H1 (cell line): ENCODE data around the gene KRT80. TPM values are rescaled to one million over a fixed set of nuclear protein-coding genes. Genes with fewer than 3 reads are reported as not detected.
A peak's percentile ranks its signal among the peaks of the same experiment; 100 is the strongest.

ENCODE experiments used
- CTCF ChIA-PET: fragments of 300-600 bp; sonication (Branson Sonifier 250); formaldehyde crosslinking; loops from one replicate; lab custom pipeline; 2021; ENCODE audit not compliant: partially characterized antibody; lab: Charles Lee
- POLR2A ChIA-PET: fragments of 300-600 bp; sonication (Branson Sonifier 250); formaldehyde crosslinking; loops from one replicate; lab custom pipeline; 2021; ENCODE audit warnings: inconsistent platforms; ENCODE audit not compliant: partially characterized antibody; lab: Charles Lee
- DNase-seq, 2 experiments: peaks; one replicate each; pipeline versions ENCODE4 v3.0.0 to v3.0.0-alpha.2; 2010 to 2022; ENCODE audit warnings: low spot score in 2 of 2, low read depth in 1 of 2, mixed read lengths in 1 of 2
- FAIRE-seq: peaks from 2 replicates; lab custom pipeline; 2011; peaks lifted over from hg19 to GRCh38; lab: Jason Lieb, UNC
- H2AFZ ChIP-seq: 2 replicates; pipeline ENCODE4 v1.8.1; 2012; ENCODE audit warnings: low read length, inconsistent platforms
- H2AK5ac ChIP-seq: 2 replicates; pipeline ENCODE4 v1.6.1; 2013; ENCODE audit warnings: low read depth, low read length
- H2BK120ac ChIP-seq: replicated peaks from 2 replicates; pipeline ENCODE3; 2013; ENCODE audit warnings: low read depth, low read length, inconsistent platforms
- H2BK12ac ChIP-seq: 2 replicates; pipeline ENCODE4 v1.6.1; 2013; ENCODE audit warnings: low read depth, low read length
- H2BK15ac ChIP-seq: 2 replicates; pipeline ENCODE4 v1.6.1; 2013; ENCODE audit warnings: low read length
- H2BK20ac ChIP-seq: 2 replicates; pipeline ENCODE4 v1.6.1; 2013; ENCODE audit warnings: low read length
- H2BK5ac ChIP-seq: 2 replicates; pipeline ENCODE4 v1.6.1; 2013; ENCODE audit warnings: low read depth, low read length
- H3K14ac ChIP-seq: 2 replicates; pipeline ENCODE4 v1.6.1; 2013; ENCODE audit warnings: inconsistent platforms; ENCODE audit not compliant: insufficient read length
- H3K18ac ChIP-seq: 2 replicates; pipeline ENCODE4 v1.6.1; 2013; ENCODE audit warnings: low read length; ENCODE audit errors: extremely low read depth
- H3K23ac ChIP-seq: 2 replicates; pipeline ENCODE4 v1.6.1; 2013; ENCODE audit warnings: inconsistent platforms; ENCODE audit not compliant: insufficient read length
- H3K23me2 ChIP-seq: 2 replicates; pipeline ENCODE4 v1.6.1; 2013; ENCODE audit warnings: low read depth, low read length
- H3K27ac ChIP-seq: 2 replicates; pipeline ENCODE4 v1.6.1; 2011; ENCODE audit warnings: low read depth, low read length, inconsistent platforms
- H3K27me3 ChIP-seq, 4 experiments: replicated peaks in 1 of 4; 1 replicate in 1 of 4; 2 replicates in 3 of 4; pipeline versions ENCODE4 v1.6.1 to v1.8.1; 2011 to 2013; ENCODE audit warnings: low read length in 3 of 4, mild to moderate bottlenecking in 3 of 4, inconsistent platforms in 2 of 4, mixed read lengths in 2 of 4, moderate library complexity in 1 of 4; ENCODE audit not compliant: control insufficient read depth in 3 of 4, insufficient read depth in 3 of 4; ENCODE audit errors: extremely low read depth in 1 of 4
- H3K36me3 ChIP-seq, 4 experiments: 2 replicates each; pipeline versions ENCODE4 v1.6.1 to v1.8.1; 2011 to 2013; ENCODE audit warnings: mild to moderate bottlenecking in 4 of 4, low read length in 3 of 4, moderate library complexity in 2 of 4, control low read depth in 1 of 4, inconsistent platforms in 1 of 4; ENCODE audit not compliant: insufficient read depth in 4 of 4, control insufficient read depth in 2 of 4
- H3K4ac ChIP-seq: replicated peaks from 2 replicates; pipeline ENCODE3; 2013; ENCODE audit warnings: low read length, low read depth, mixed read lengths, inconsistent platforms; ENCODE audit not compliant: insufficient read length
- H3K4me1 ChIP-seq, 4 experiments: replicated peaks in 1 of 4; 1 replicate in 1 of 4; 2 replicates in 3 of 4; pipeline versions ENCODE4 v1.6.1 to v1.8.1; 2011 to 2013; ENCODE audit warnings: low read length in 3 of 4, inconsistent platforms in 2 of 4, mixed read lengths in 1 of 4; ENCODE audit not compliant: insufficient read depth in 4 of 4, control insufficient read depth in 3 of 4
- H3K4me2 ChIP-seq, 2 experiments: 2 replicates each; pipeline versions ENCODE4 v1.6.1 to v1.8.1; 2011 to 2013; ENCODE audit warnings: low read depth in 2 of 2, low read length in 2 of 2, control low read depth in 1 of 2, inconsistent platforms in 1 of 2, mild to moderate bottlenecking in 1 of 2; ENCODE audit not compliant: insufficient read depth in 1 of 2
- H3K4me3 ChIP-seq, 4 experiments: fragments of 200-600, 300-600 bp in 1 of 4; sonication (generic), shearing (Covaris generic), sonication (Bioruptor Twin) in 1 of 4; 2 replicates each; pipeline versions ENCODE4 v1.5.1 to v1.8.1; 2011 to 2016; ENCODE audit warnings: low read length in 4 of 4, low read depth in 3 of 4, control low read depth in 2 of 4, inconsistent platforms in 2 of 4, mild to moderate bottlenecking in 2 of 4, mixed read lengths in 1 of 4, moderate library complexity in 1 of 4; ENCODE audit not compliant: insufficient read depth in 2 of 4; ENCODE audit errors: extremely low read depth in 1 of 4
- H3K56ac ChIP-seq: replicated peaks from 2 replicates; pipeline ENCODE3; 2013; ENCODE audit warnings: low read depth, mild to moderate bottlenecking, mixed read lengths, low read length, inconsistent platforms; ENCODE audit not compliant: insufficient read length
- H3K79me1 ChIP-seq: 2 replicates; pipeline ENCODE4 v1.6.1; 2013; ENCODE audit warnings: low read depth, low read length, control low read depth
- H3K79me2 ChIP-seq, 2 experiments: 2 replicates each; pipeline versions ENCODE4 v1.6.1 to v1.8.1; 2012 to 2013; ENCODE audit warnings: low read length in 2 of 2, mild to moderate bottlenecking in 2 of 2, inconsistent platforms in 1 of 2; ENCODE audit not compliant: insufficient read depth in 2 of 2, control insufficient read depth in 1 of 2
- H3K9ac ChIP-seq, 4 experiments: replicated peaks in 1 of 4; 1 replicate in 1 of 4; 2 replicates in 3 of 4; pipeline versions ENCODE4 v1.6.1 to v1.8.1; 2011 to 2013; ENCODE audit warnings: low read depth in 3 of 4, low read length in 3 of 4, control low read depth in 2 of 4, mild to moderate bottlenecking in 2 of 4, moderate library complexity in 2 of 4, inconsistent platforms in 1 of 4; ENCODE audit errors: extremely low read depth in 1 of 4
- H3K9me3 ChIP-seq, 2 experiments: 2 replicates each; pipeline versions ENCODE4 v1.6.1 to v1.8.1; 2012 to 2013; ENCODE audit warnings: mild to moderate bottlenecking in 2 of 2, moderate library complexity in 2 of 2, control low read depth in 1 of 2, inconsistent platforms in 1 of 2, low read depth in 1 of 2, low read length in 1 of 2, mixed read lengths in 1 of 2; ENCODE audit not compliant: insufficient read depth in 2 of 2
- H4K20me1 ChIP-seq, 2 experiments: replicated peaks in 1 of 2; 2 replicates each; pipeline versions ENCODE3 to v1.8.1; 2011 to 2013; ENCODE audit warnings: inconsistent platforms in 2 of 2, low read length in 2 of 2, mild to moderate bottlenecking in 1 of 2; ENCODE audit not compliant: insufficient read depth in 2 of 2, control insufficient read depth in 1 of 2
- H4K5ac ChIP-seq: 2 replicates; pipeline ENCODE4 v1.6.1; 2013; ENCODE audit warnings: low read length, low read depth, mixed read lengths, inconsistent platforms; ENCODE audit not compliant: insufficient read length
- H4K8ac ChIP-seq: 2 replicates; pipeline ENCODE4 v1.8.0; 2013; ENCODE audit warnings: mild to moderate bottlenecking, moderate library complexity, low read length, inconsistent platforms; ENCODE audit not compliant: insufficient read depth; ENCODE audit errors: extremely low read depth
- H4K91ac ChIP-seq: replicated peaks from 2 replicates; pipeline ENCODE3; 2013; ENCODE audit warnings: low read length, mixed read lengths, inconsistent platforms; ENCODE audit not compliant: insufficient read length
- CTCF ChIP-seq, 3 experiments: IDR thresholded peaks; 1 replicate in 2 of 3; 2 replicates in 1 of 3; pipeline versions ENCODE4 v1.5.1 to v1.6.1; 2011; ENCODE audit warnings: low read length in 3 of 3, mild to moderate bottlenecking in 3 of 3, inconsistent platforms in 2 of 3, low read depth in 1 of 3, moderate library complexity in 1 of 3; ENCODE audit not compliant: insufficient read depth in 1 of 3; ENCODE audit errors: control extremely low read depth in 1 of 3
- POLR2AphosphoS5 ChIP-seq: IDR thresholded peaks from 2 replicates; pipeline ENCODE4 v1.6.1; 2011; ENCODE audit warnings: low read depth, low read length
- RAD21 ChIP-seq, 2 experiments: IDR thresholded peaks in 1 of 2; conservative IDR thresholded peaks in 1 of 2; 2 replicates each; pipeline ENCODE4 v1.6.1; 2011; ENCODE audit warnings: low read depth in 2 of 2, low read length in 2 of 2, improper control_type of control experiment in 1 of 2, inconsistent platforms in 1 of 2, mild to moderate bottlenecking in 1 of 2, moderate library complexity in 1 of 2
- WGBS, 2 experiments: shearing (Covaris generic) in 1 of 2; methylation state at CpG; one replicate each; pipeline versions ENCODE4 v1.1.6 to v1.1.7; 2013 to 2015; ENCODE audit warnings: low lambda C conversion rate in 2 of 2, mixed read lengths in 2 of 2, inconsistent platforms in 1 of 2, low coverage in 1 of 2, missing lambda C conversion rate in 1 of 2; ENCODE audit not compliant: insufficient replicate concordance in 2 of 2, insufficient coverage in 1 of 2, insufficient read length in 1 of 2; ENCODE audit errors: extremely low coverage in 1 of 2, missing lambda C conversion rate in 1 of 2; 5-methylcytosine and 5-hydroxymethylcytosine counted together
- polyA plus RNA-seq, 7 experiments: library from polyadenylated mRNA; depleted of rRNA in 3 of 7; stranded (reverse) in 5 of 7; unstranded in 2 of 7; fragments of >200 nt in 5 of 7; fragments of 200-250 nt in 2 of 7; gene quantifications; 1 replicate in 5 of 7; 2 replicates in 1 of 7; 4 replicates in 1 of 7; pipeline versions ENCODE4 v1.2.1 to v1.2.3, GENCODE V29; 2011 to 2013; ENCODE audit warnings: missing spikeins in 2 of 7, mixed read lengths in 2 of 7
- total RNA-seq: library from RNA; stranded (reverse); fragmentation: NEBNext Ultra II Directional; extraction: Animal tissue kit (Norgen Biotek cat#: 25700); gene quantifications from 2 replicates; pipeline ENCODE4 v1.2.1, GENCODE V29; 2021

KRT80 gene
- total and polyA plus RNA-seq, 2 of the 8 experiments (the other 6 are each of a cell fraction or from before 2014, with no cell fraction given), result 0.05 TPM; not detected in 1

DNA sequence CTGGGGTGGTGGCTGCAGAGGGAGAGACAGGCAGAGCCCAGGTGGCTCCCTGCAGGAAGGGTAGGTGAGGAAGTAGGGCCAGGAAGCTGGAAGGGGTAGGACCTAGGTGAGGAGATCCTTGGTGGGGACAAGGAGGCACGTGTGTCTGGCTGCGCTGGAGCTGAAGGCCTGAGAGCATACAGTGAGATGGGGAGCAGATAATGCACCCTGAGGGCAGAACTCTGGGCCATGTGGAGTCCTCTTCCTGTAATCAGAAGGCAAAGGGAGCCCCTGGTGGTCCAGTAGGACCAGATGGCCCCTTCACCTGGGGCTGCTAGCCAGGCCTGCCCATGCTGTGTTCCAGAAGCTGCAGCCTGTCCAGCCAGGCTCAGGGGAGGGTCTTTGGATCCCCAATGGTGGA lies 15.3 kb upstream of the KRT80 start:
- Histone ChIP-seq H3K56ac (no peak overlapping the region), H2BK5ac (no peak overlapping the region), H4K91ac (no peak overlapping the region), H2BK15ac (no peak overlapping the region), H3K9me3 (no peaks in the 10 kb centered on the region), H3K79me2 (no peaks in the 10 kb centered on the region), H3K4me1 (peaks cover 0 to 12% (median 3%) of the 10 kb centered on the region in 4 experiments; a peak in 3 of 7 replicates), H2AFZ (no peak overlapping the region), H2BK20ac (no peak overlapping the region), H3K27ac (no peak overlapping the region), H2BK12ac (no peak overlapping the region), H3K27me3 (no peaks in the 10 kb centered on the region), H4K5ac (no peak overlapping the region), H3K36me3 (no peaks in the 10 kb centered on the region), H3K9ac (no peak overlapping the region), H3K23ac (no peak overlapping the region), H4K8ac (no peak overlapping the region), H3K79me1 (no peaks in the 10 kb centered on the region), H4K20me1 (no peaks in the 10 kb centered on the region), H3K18ac (no peak overlapping the region), H3K4ac (no peak overlapping the region), H3K23me2 (no peaks in the 10 kb centered on the region), H3K14ac (no peak overlapping the region), H2BK120ac (no peak overlapping the region), H3K4me3 (no peak overlapping the region), H2AK5ac (no peak overlapping the region), H3K4me2 (no peak overlapping the region)
- WGBS, 2 experiments, result 100% methylated on average over 2 of the region's 2 CpGs; no CpG with 5 or more reads in 1 of the 2 experiments
- DNase-seq, result no peak
- FAIRE-seq, result no peak
- POLR2A ChIA-PET, result no interaction called here
- CTCF ChIA-PET, result interaction anchor here (1.3 to 13.2 kb wide), 8 partner anchors 9 to 105 kb away, joined by 5 to 146 read pairs (median 12); no protein-coding TSS in a partner anchor
- TF ChIP-seq CTCF (IDR thresholded peaks at IDR 0.05; ENCODE audit: control extremely low read depth in 1 of 3, insufficient read depth in 1 of 3, low read depth in 1 of 3, low read length in 3 of 3) (peak in 1 of 3 experiments; percentile 3; a peak in 1 of 4 replicates), RAD21 (IDR thresholded peaks at IDR 0.05 in 1 of 2, conservative IDR thresholded peaks at IDR 0.05 in 1 of 2; ENCODE audit: low read depth in 2 of 2, low read length in 2 of 2) (peak in 1 of 2 experiments; percentile 21; a peak in 1 of 4 replicates), POLR2AphosphoS5 (no peak)
